ENCODE data around the gene MFAP4. TPM values are rescaled to one million over a fixed set of nuclear protein-coding genes. Genes with fewer than 3 reads are reported as not detected.
A peak's percentile ranks its signal among the peaks of the same experiment; 100 is the strongest.

MFAP4 gene
- total RNA-seq, 3 donors from 2014 or later = 19.0 to 127 (median 44.2) TPM

- peak overlapping the region; percentile 22 for H3K4me3 ChIP-seq
- no peaks in the 10 kb centered on the region for H3K36me3 ChIP-seq (ENCODE audit: low read depth)
- no peak for TF ChIP-seq CTCF (IDR thresholded peaks at IDR 0.05)
- ATAC-seq (no peak), DNase-seq (no peak)
- peaks cover 9% of the 10 kb centered on the region for H3K4me1 ChIP-seq (ENCODE audit: low read depth)
- no peaks in the 10 kb centered on the region for H3K9me3 ChIP-seq
- intact Hi-C loops (cut with DNase I, micrococcal nuclease) = loop anchor here (5.0 to 10.0 kb wide), 2 partner anchors 85 to 403 kb away; no protein-coding TSS in a partner anchor
Measured at GRCh38 chr17:19361944-19362276, 25.1 kb downstream of the MFAP4 start.

DNA sequence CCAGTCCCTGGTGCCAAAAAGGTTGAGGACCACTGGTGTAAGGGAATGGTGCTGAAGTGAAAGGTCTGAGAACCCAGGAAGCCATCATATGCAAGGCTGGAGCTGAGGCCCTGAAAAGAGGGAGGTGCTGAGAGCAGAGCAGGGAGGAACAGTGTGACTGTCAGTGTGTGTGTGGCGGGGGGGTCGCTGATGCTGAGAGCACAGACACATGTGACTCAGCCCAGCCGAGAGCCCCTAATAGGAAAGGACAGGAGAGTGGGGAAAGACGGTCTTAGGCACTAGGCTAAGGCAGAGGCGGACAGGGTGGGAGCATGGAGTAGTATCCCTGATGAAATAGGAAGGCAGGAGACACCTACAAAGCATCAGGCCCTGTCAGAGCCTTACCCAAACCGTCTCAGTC lies 25.7 kb downstream of the MFAP4 start:
- H3K36me3 ChIP-seq (ENCODE audit: low read depth) = no peaks in the 10 kb centered on the region
- intact Hi-C loops (cut with DNase I, micrococcal nuclease) = loop anchor here (5.0 to 10.0 kb wide), 2 partner anchors 86 to 403 kb away; no protein-coding TSS in a partner anchor
- ATAC-seq (no peak), DNase-seq (no peak)
- no peak overlapping the region for H3K4me3 ChIP-seq
- H3K4me1 ChIP-seq (ENCODE audit: low read depth) = peaks cover 9% of the 10 kb centered on the region
- TF ChIP-seq CTCF (IDR thresholded peaks at IDR 0.05) = no peak
- no peaks in the 10 kb centered on the region for H3K9me3 ChIP-seq

DNA sequence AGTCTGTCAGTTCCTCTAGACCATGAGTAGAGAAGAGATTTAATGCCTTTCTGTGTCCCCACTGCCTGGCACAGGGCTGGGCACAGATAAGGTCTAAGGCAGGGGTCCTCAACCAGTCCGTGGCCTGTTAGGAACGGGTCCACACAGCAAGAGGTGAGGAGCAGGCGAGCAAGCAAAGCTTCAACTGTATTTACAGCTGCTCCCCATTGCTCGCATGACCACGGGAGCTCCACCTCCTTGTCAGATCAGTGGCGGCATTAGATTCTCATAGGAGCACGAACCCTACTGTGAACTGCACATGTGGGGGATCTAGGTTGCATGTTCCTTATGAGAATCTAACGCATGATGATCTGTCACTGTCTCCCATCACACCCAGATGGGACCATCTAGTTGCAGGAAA lies 26.2 kb downstream of the MFAP4 start:
- DNase-seq = no peak
- TF ChIP-seq CTCF (IDR thresholded peaks at IDR 0.05) = no peak
- Histone ChIP-seq H3K36me3 (ENCODE audit: low read depth) (no peaks in the 10 kb centered on the region), H3K4me3 (no peak overlapping the region), H3K9me3 (no peaks in the 10 kb centered on the region), H3K4me1 (ENCODE audit: low read depth) (peaks cover 9% of the 10 kb centered on the region)
- ATAC-seq = no peak
- intact Hi-C loops (cut with DNase I, micrococcal nuclease) = loop anchor here (5.0 to 10.0 kb wide), 2 partner anchors 87 to 404 kb away; no protein-coding TSS in a partner anchor

DNA sequence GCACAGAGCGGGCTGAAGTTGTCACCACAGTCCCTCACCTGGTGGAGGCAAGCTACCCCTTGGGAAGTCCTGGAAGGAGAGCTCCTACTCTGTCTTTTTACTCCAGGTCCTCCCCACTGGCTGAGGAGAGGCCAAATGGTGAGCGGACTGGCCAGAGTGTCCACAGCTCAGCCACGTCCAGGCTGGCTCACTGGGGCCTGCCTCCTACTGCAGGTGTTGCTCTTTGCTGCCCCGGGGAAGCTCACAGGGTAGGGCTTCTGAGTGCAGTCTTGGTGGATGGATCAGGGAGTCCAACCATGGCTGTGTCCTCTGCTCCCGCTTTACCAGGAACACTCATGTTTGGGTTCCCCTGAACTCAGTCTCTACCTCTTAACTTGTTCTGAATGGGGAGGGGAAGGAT lies 27.1 kb downstream of the MFAP4 start:
- no peak for DNase-seq
- no peak for TF ChIP-seq CTCF (IDR thresholded peaks at IDR 0.05)
- Histone ChIP-seq H3K36me3 (ENCODE audit: low read depth) (no peaks in the 10 kb centered on the region), H3K9me3 (no peaks in the 10 kb centered on the region), H3K4me3 (no peak overlapping the region), H3K4me1 (ENCODE audit: low read depth) (peaks cover 9% of the 10 kb centered on the region)
- ATAC-seq = no peak
- intact Hi-C loops (cut with DNase I, micrococcal nuclease) = loop anchor here (5.0 to 10.0 kb wide), 2 partner anchors 87 to 405 kb away; no protein-coding TSS in a partner anchor

DNA sequence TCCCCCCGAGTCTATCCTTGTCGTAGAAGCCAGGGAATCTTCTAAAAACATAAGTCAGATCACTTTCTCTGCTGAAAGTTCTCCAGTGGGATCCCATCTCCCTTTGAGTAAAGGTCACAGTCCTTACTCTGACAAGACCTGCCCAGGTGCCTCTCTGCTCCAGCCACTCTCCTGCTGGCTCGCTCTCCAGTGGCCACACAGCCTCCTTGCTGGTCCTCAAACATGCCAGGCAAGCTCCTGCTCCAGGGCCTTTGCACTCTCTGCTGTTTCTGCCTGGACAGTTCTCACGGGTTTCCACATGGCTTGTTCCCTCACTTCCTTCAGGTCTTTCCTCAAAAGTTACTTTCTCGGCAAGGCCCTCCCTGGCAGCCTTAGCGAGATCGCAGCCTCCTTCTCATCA lies 27.8 kb downstream of the MFAP4 start:
- H3K9me3 ChIP-seq = no peaks in the 10 kb centered on the region
- no peaks in the 10 kb centered on the region for H3K36me3 ChIP-seq (ENCODE audit: low read depth)
- intact Hi-C loops (cut with DNase I, micrococcal nuclease) = no loop called here
- DNase-seq = no peak
- no peak for TF ChIP-seq CTCF (IDR thresholded peaks at IDR 0.05)
- ATAC-seq = no peak
- no peak overlapping the region for H3K4me3 ChIP-seq
- H3K4me1 ChIP-seq (ENCODE audit: low read depth) = peaks cover 9% of the 10 kb centered on the region

DNA sequence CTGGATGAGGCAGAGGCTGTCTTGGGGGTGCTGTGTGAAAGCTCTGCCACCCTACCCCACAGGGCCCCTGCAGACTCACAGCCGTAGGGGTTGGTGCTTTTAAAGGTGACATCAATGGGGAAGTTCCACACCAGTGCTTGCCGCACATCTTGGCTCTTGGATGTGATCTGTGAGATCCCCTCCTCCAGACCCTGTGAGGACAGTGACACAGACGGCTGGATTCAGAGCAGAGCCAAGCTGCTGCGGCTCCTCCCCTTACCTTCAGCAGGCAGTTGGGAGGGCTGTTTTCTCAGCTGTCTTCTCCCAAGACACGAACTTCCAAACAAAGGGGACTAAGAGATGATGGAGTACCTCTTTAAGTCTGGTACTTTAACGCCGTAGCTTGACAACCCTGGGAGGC lies 29.2 kb downstream of the MFAP4 start:
- no peak for ATAC-seq
- Histone ChIP-seq H3K9me3 (no peaks in the 10 kb centered on the region), H3K4me3 (no peak overlapping the region), H3K36me3 (ENCODE audit: low read depth) (no peaks in the 10 kb centered on the region), H3K4me1 (ENCODE audit: low read depth) (peaks cover 6% of the 10 kb centered on the region)
- peak in 1 of 3 donors; percentile 10 for DNase-seq
- TF ChIP-seq CTCF (IDR thresholded peaks at IDR 0.05) = no peak
- intact Hi-C loops (cut with DNase I, micrococcal nuclease) = no loop called here

Measured in mucosa of descending colon (tissue), 3 donors.